MM.1S (cell line): ENCODE measurements around the gene CEP250.

Experiments used
- DNase-seq: peaks from one replicate; pipeline ENCODE4 v3.0.0-alpha.2; 2015
- H2AFZ ChIP-seq: fragments of 300-600 bp; sonication (generic); 2 replicates; pipeline ENCODE4 v1.6.0; 2016; ENCODE audit warnings: antibody characterized with exemption, low read length
- H3F3A ChIP-seq: fragments of 300-600 bp; sonication (generic); 2 replicates; pipeline ENCODE4 v1.6.1; 2016; ENCODE audit warnings: mild to moderate bottlenecking, antibody characterized with exemption, low read length, moderate library complexity, mixed read lengths; ENCODE audit not compliant: insufficient read depth
- H3K27ac ChIP-seq: fragments of 300-600 bp; sonication (generic); 2 replicates; pipeline ENCODE4 v1.5.1; 2016; ENCODE audit warnings: mild to moderate bottlenecking, low read length
- H3K27me3 ChIP-seq: fragments of 300-600 bp; sonication (generic); replicated peaks from 2 replicates; pipeline ENCODE4 v1.6.0; 2016; ENCODE audit warnings: low read length; ENCODE audit not compliant: insufficient read depth
- H3K36me3 ChIP-seq: fragments of 300-600 bp; sonication (generic); replicated peaks from 2 replicates; pipeline ENCODE4 v1.6.1; 2016; ENCODE audit warnings: mild to moderate bottlenecking, low read length, mixed read lengths; ENCODE audit not compliant: insufficient read depth
- H3K4me1 ChIP-seq: fragments of 300-600 bp; sonication (generic); 2 replicates; pipeline ENCODE4 v1.6.1; 2016; ENCODE audit warnings: low read length, mixed read lengths
- H3K4me2 ChIP-seq: fragments of 300-600 bp; sonication (generic); 2 replicates; pipeline ENCODE4 v1.6.0; 2016; ENCODE audit warnings: low read depth, low read length
- H3K4me3 ChIP-seq: fragments of 300-600 bp; sonication (generic); 2 replicates; pipeline ENCODE4 v1.5.1; 2016; ENCODE audit warnings: low read length, mixed read lengths
- H3K79me2 ChIP-seq: fragments of 300-600 bp; sonication (generic); 2 replicates; pipeline ENCODE4 v1.6.1; 2016; ENCODE audit warnings: mixed run types, low read length, mixed read lengths
- H3K9ac ChIP-seq: fragments of 300-600 bp; sonication (generic); 2 replicates; pipeline ENCODE4 v1.6.1; 2016; ENCODE audit warnings: low read length, mixed read lengths
- H3K9me2 ChIP-seq: fragments of 300-600 bp; sonication (generic); replicated peaks from 2 replicates; pipeline ENCODE4 v1.6.1; 2016; ENCODE audit warnings: mild to moderate bottlenecking, low read length, mixed read lengths; ENCODE audit not compliant: insufficient read depth
- H3K9me3 ChIP-seq: fragments of 300-600 bp; sonication (generic); replicated peaks from 2 replicates; pipeline ENCODE4 v1.6.1; 2016; ENCODE audit warnings: mild to moderate bottlenecking, low read length, mixed read lengths; ENCODE audit not compliant: insufficient read depth
- H4K20me1 ChIP-seq: fragments of 300-600 bp; sonication (generic); 2 replicates; pipeline ENCODE4 v1.6.1; 2016; ENCODE audit warnings: mild to moderate bottlenecking, low read length, moderate library complexity, mixed read lengths; ENCODE audit not compliant: insufficient read depth
- EZH2 ChIP-seq: fragments of 300-600 bp; sonication (generic); optimal IDR thresholded peaks from 2 replicates; pipeline ENCODE3; 2017; ENCODE audit warnings: low read depth, mild to moderate bottlenecking, antibody characterized with exemption, low read length, mixed read lengths
- EZH2phosphoT487 ChIP-seq: fragments of 300-600 bp; sonication (generic); IDR thresholded peaks from 2 replicates; pipeline ENCODE4 v1.6.1; 2018; ENCODE audit warnings: antibody characterized with exemption, low read length
- TF ChIP-seq, protein P1 (sequence below): fragments of 300-600 bp; sonication (generic); IDR thresholded peaks from 2 replicates; pipeline ENCODE4 v1.5.1; 2016; ENCODE audit warnings: antibody characterized with exemption, low read length, mixed read lengths

CEP250 gene

DNA sequence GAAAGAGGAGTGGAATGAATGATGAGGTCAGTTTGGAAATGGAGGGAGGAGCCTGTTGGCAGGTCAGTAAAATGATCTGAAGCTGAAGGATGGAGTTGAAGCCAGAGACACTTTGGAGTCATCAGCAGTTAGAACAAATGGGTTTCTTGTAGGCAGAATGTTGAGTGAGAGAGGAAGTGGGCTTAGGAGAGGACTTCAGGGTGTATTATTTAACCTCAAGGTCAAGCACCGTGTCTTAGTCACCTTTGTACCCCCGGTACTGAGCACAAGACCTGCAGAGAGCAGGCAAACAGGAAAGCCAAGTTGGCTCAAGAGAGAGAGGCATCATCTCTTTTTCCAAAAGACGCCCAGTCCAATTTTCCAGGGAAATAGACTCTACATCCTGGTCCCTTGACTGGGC is 50.8 kb downstream of the CEP250 start:
- Histone ChIP-seq H3K79me2 (no peaks in the 10 kb centered on the region), H3K9me3 (no peaks in the 10 kb centered on the region), H4K20me1 (no peaks in the 10 kb centered on the region), H3K27ac (no peak overlapping the region), H2AFZ (no peak overlapping the region), H3K4me2 (no peak overlapping the region), H3K27me3 (no peaks in the 10 kb centered on the region), H3F3A (peaks cover 15% of the 10 kb centered on the region; the same call in 1 of the 2 replicates), H3K9ac (no peak overlapping the region), H3K36me3 (no peaks in the 10 kb centered on the region), H3K4me3 (no peak overlapping the region), H3K4me1 (peaks cover 17% of the 10 kb centered on the region), H3K9me2 (no peaks in the 10 kb centered on the region)
- DNase-seq = no peak
- no peak for TF ChIP-seq EZH2phosphoT487

GRCh38 chr20:35506872-35507638 is 51.7 kb downstream of the CEP250 start:
- H3K9ac ChIP-seq = no peak overlapping the region
- peaks cover 9% of the 10 kb centered on the region for H3K4me1 ChIP-seq
- no peaks in the 10 kb centered on the region for H3K79me2 ChIP-seq
- H3K27ac ChIP-seq = no peak overlapping the region
- H4K20me1 ChIP-seq = no peaks in the 10 kb centered on the region
- no peak for DNase-seq
- H3K36me3 ChIP-seq = no peaks in the 10 kb centered on the region
- no peak overlapping the region for H2AFZ ChIP-seq
- no peaks in the 10 kb centered on the region for H3K27me3 ChIP-seq
- H3F3A ChIP-seq = peaks cover 8% of the 10 kb centered on the region; the same call in 1 of the 2 replicates
- TF ChIP-seq EZH2 = no peak
- TF ChIP-seq EZH2phosphoT487 = no peak
- TF ChIP-seq, protein P1, sequence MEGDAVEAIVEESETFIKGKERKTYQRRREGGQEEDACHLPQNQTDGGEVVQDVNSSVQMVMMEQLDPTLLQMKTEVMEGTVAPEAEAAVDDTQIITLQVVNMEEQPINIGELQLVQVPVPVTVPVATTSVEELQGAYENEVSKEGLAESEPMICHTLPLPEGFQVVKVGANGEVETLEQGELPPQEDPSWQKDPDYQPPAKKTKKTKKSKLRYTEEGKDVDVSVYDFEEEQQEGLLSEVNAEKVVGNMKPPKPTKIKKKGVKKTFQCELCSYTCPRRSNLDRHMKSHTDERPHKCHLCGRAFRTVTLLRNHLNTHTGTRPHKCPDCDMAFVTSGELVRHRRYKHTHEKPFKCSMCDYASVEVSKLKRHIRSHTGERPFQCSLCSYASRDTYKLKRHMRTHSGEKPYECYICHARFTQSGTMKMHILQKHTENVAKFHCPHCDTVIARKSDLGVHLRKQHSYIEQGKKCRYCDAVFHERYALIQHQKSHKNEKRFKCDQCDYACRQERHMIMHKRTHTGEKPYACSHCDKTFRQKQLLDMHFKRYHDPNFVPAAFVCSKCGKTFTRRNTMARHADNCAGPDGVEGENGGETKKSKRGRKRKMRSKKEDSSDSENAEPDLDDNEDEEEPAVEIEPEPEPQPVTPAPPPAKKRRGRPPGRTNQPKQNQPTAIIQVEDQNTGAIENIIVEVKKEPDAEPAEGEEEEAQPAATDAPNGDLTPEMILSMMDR = no peak
- no peak overlapping the region for H3K4me2 ChIP-seq
- no peaks in the 10 kb centered on the region for H3K9me3 ChIP-seq
- no peaks in the 10 kb centered on the region for H3K9me2 ChIP-seq
- H3K4me3 ChIP-seq = no peak overlapping the region

- no peak overlapping the region for H2AFZ ChIP-seq
- H3K27me3 ChIP-seq = no peaks in the 10 kb centered on the region
- DNase-seq = no peak
- no peaks in the 10 kb centered on the region for H3F3A ChIP-seq
- no peaks in the 10 kb centered on the region for H3K79me2 ChIP-seq
- no peak overlapping the region for H3K9ac ChIP-seq
- H3K4me2 ChIP-seq = no peak overlapping the region
- no peak for TF ChIP-seq EZH2phosphoT487
- no peaks in the 10 kb centered on the region for H3K4me1 ChIP-seq
- H3K9me3 ChIP-seq = no peaks in the 10 kb centered on the region
- H3K27ac ChIP-seq = no peak overlapping the region
- H3K36me3 ChIP-seq = no peaks in the 10 kb centered on the region
- no peaks in the 10 kb centered on the region for H4K20me1 ChIP-seq
- H3K4me3 ChIP-seq = no peak overlapping the region
- no peaks in the 10 kb centered on the region for H3K9me2 ChIP-seq
Measured at GRCh38 chr20:35508493-35509218, 53.3 kb downstream of the CEP250 start.

GRCh38 chr20:35510951-35511735 is 55.7 kb downstream of the CEP250 start:
- Histone ChIP-seq H3F3A (no peaks in the 10 kb centered on the region), H3K9ac (no peak overlapping the region), H3K4me3 (no peak overlapping the region), H2AFZ (no peak overlapping the region), H3K9me3 (no peaks in the 10 kb centered on the region), H4K20me1 (no peaks in the 10 kb centered on the region), H3K27me3 (no peaks in the 10 kb centered on the region), H3K4me2 (no peak overlapping the region), H3K36me3 (no peaks in the 10 kb centered on the region), H3K9me2 (no peaks in the 10 kb centered on the region), H3K79me2 (no peaks in the 10 kb centered on the region), H3K27ac (no peak overlapping the region), H3K4me1 (no peaks in the 10 kb centered on the region)
- DNase-seq = no peak
- no peak for TF ChIP-seq EZH2phosphoT487
- TF ChIP-seq, protein P1 = no peak
- TF ChIP-seq EZH2 = no peak
